Prostate gland (tissue), 2 donors: Measurements from ENCODE around the gene FNBP1. TPM values are rescaled to one million over a fixed set of nuclear protein-coding genes. Genes with fewer than 3 reads are reported as not detected.

Source experiments
- DNase-seq: peaks from one replicate; pipeline ENCODE4 v3.0.0-alpha.2; 2019; ENCODE audit warnings: low spot score
- H3K27ac ChIP-seq, 2 donors: fragments of 200-600 bp; sonication (generic); 2 replicates each; pipeline ENCODE4 v1.5.1; 2017 to 2019
- H3K27me3 ChIP-seq: fragments of 200-600 bp; sonication (generic); replicated peaks from 2 replicates; pipeline ENCODE4 v1.5.1; 2019; ENCODE audit not compliant: insufficient read depth
- H3K36me3 ChIP-seq, 2 donors: fragments of 200-600 bp; sonication (generic); 1 replicate in 1 of 2; 2 replicates in 1 of 2; pipeline versions ENCODE4 v1.5.1 to v1.8.1; 2017 to 2019
- H3K4me1 ChIP-seq: fragments of 200-600 bp; sonication (generic); replicated peaks from 2 replicates; pipeline ENCODE4 v1.5.1; 2019
- H3K4me3 ChIP-seq, 2 donors: fragments of 200-600 bp; sonication (generic); 2 replicates each; pipeline ENCODE4 v1.5.1; 2017 to 2019
- H3K9me3 ChIP-seq: fragments of 200-600 bp; sonication (generic); 2 replicates; pipeline ENCODE4 v1.5.1; 2017
- POLR2A ChIP-seq: fragments of 450-650 bp; IDR thresholded peaks from one replicate; pipeline ENCODE4 v1.6.1; 2016; ENCODE audit warnings: antibody characterized with exemption, mild to moderate bottlenecking
- POLR2AphosphoS5 ChIP-seq: sonication (generic); formaldehyde crosslinking; IDR thresholded peaks from one replicate; pipeline ENCODE4 v1.6.1; 2017; ENCODE audit warnings: antibody characterized with exemption
- WGBS: methylation state at CpG from one replicate; pipeline ENCODE4 v1.1.5; 2018; 5-methylcytosine and 5-hydroxymethylcytosine counted together
- intact Hi-C: fragments of 100-400 bp; cut with DNase I; formaldehyde crosslinking; loops from one replicate; pipeline ENCODE4 v1.14.2; 2022
- total RNA-seq, 2 donors: library from RNA; depleted of rRNA; stranded (reverse); fragments of >200 nt; gene quantifications; one replicate each; pipeline ENCODE4 v1.1.0, GENCODE V29; 2016
- TF ChIP-seq, protein P1 (sequence below), 4 experiments: fragments of 200-600 bp in 2 of 4; fragments of 450-650 bp in 2 of 4; sonication (generic) in 2 of 4; IDR thresholded peaks; 1 replicate in 3 of 4; 2 replicates in 1 of 4; pipeline ENCODE4 v1.5.1; 2016 to 2019; ENCODE audit warnings: antibody characterized with exemption in 4 of 4, mild to moderate bottlenecking in 2 of 4, moderate library complexity in 2 of 4

Gene FNBP1
- total RNA-seq, 2 donors from 2014 or later = 34.6 to 93.7 TPM

DNA sequence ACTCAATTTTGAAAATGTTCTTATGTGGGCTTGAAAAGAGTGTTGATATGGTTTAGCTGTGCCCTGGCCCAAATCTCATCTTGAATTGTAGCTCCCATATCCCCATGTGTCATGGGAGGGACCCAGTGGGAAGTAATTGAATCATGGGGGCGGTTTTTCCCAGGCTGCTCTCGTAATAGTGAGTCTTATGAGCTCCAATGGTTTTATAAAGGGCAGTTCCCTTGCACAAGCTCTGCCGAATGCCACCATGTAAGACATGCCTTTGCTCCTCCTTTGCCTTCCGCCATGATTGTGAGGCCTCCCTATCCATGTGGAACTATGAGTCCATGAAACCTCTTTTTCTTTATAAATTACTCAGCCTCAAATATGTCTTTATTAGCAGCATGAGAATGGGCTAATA, 136.7 kb downstream of the FNBP1 start:
- intact Hi-C loops = no loop called here

DNA sequence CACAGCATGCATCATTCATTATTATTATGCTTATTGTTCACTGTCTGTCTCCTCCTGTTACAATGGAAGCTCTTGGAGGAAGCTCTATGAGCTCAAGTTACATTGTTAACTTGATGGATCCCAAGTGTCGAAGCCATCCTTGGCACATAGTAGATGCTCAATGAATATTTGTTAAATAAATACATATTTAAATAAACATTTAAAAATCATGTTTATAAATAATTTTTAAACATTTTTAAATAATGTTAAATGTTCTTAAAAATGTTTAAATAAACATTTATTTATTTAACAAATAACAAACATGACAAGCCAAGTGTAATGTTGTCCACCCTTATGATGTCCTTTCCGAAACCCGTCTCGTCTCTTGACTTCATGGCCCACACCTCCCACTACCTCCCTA, 138.3 kb downstream of the FNBP1 start:
- Histone ChIP-seq H3K9me3 (no peaks in the 10 kb centered on the region), H3K4me1 (no peaks in the 10 kb centered on the region), H3K27me3 (no peaks in the 10 kb centered on the region), H3K36me3 (peaks cover 0 to 6% of the 10 kb centered on the region in 2 donors), H3K27ac (no peak overlapping the region), H3K4me3 (no peak overlapping the region)
- TF ChIP-seq POLR2AphosphoS5 (no peak), POLR2A (no peak)
- TF ChIP-seq, protein P1, sequence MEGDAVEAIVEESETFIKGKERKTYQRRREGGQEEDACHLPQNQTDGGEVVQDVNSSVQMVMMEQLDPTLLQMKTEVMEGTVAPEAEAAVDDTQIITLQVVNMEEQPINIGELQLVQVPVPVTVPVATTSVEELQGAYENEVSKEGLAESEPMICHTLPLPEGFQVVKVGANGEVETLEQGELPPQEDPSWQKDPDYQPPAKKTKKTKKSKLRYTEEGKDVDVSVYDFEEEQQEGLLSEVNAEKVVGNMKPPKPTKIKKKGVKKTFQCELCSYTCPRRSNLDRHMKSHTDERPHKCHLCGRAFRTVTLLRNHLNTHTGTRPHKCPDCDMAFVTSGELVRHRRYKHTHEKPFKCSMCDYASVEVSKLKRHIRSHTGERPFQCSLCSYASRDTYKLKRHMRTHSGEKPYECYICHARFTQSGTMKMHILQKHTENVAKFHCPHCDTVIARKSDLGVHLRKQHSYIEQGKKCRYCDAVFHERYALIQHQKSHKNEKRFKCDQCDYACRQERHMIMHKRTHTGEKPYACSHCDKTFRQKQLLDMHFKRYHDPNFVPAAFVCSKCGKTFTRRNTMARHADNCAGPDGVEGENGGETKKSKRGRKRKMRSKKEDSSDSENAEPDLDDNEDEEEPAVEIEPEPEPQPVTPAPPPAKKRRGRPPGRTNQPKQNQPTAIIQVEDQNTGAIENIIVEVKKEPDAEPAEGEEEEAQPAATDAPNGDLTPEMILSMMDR (IDR thresholded peaks at IDR 0.05) = no peak
- intact Hi-C loops = no loop called here
- no peak for DNase-seq
- WGBS = 93% methylated on average over 4 of the region's 4 CpGs

More for the DNA sequence above, 136.7 kb downstream of the FNBP1 start:
- Histone ChIP-seq H3K9me3 (no peaks in the 10 kb centered on the region), H3K36me3 (no peaks in the 10 kb centered on the region), H3K27ac (no peak overlapping the region), H3K4me3 (no peak overlapping the region), H3K27me3 (no peaks in the 10 kb centered on the region), H3K4me1 (no peaks in the 10 kb centered on the region)
- TF ChIP-seq, protein P1 (IDR thresholded peaks at IDR 0.05) = no peak
- TF ChIP-seq POLR2AphosphoS5 (no peak), POLR2A (no peak)
- no peak for DNase-seq
- 97% methylated on average over 4 of the region's 4 CpGs for WGBS

DNA sequence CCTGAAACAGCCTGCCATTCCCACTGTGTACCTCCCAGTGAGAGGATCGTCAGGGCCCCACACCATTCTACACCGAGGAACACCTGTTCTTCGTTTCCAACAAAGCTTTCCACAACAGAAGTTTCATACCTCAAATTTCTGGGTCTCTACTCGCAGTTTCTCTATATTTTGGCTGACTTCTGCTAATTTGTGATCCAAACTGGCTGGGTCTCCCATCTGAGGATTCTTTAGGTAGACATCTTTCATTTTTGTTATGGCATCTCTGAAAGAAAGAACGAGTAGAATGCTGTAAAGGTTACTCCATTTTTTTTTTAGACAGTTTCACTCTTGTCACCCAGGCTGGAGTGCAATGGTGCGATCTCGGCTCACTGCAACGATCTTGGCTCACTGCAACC, 140.3 kb downstream of the FNBP1 start:
- H3K36me3 ChIP-seq = peaks cover 0 to 12% of the 10 kb centered on the region in 2 donors
- 85% methylated on average over 8 of the region's 8 CpGs for WGBS
- H3K9me3 ChIP-seq = no peaks in the 10 kb centered on the region
- DNase-seq = no peak
- H3K27me3 ChIP-seq = no peaks in the 10 kb centered on the region
- no peak overlapping the region for H3K27ac ChIP-seq
- H3K4me1 ChIP-seq = no peaks in the 10 kb centered on the region
- intact Hi-C loops = no loop called here
- TF ChIP-seq POLR2A (no peak), POLR2AphosphoS5 (no peak)
- TF ChIP-seq, protein P1 (IDR thresholded peaks at IDR 0.05) = no peak
- H3K4me3 ChIP-seq = no peak overlapping the region

DNA sequence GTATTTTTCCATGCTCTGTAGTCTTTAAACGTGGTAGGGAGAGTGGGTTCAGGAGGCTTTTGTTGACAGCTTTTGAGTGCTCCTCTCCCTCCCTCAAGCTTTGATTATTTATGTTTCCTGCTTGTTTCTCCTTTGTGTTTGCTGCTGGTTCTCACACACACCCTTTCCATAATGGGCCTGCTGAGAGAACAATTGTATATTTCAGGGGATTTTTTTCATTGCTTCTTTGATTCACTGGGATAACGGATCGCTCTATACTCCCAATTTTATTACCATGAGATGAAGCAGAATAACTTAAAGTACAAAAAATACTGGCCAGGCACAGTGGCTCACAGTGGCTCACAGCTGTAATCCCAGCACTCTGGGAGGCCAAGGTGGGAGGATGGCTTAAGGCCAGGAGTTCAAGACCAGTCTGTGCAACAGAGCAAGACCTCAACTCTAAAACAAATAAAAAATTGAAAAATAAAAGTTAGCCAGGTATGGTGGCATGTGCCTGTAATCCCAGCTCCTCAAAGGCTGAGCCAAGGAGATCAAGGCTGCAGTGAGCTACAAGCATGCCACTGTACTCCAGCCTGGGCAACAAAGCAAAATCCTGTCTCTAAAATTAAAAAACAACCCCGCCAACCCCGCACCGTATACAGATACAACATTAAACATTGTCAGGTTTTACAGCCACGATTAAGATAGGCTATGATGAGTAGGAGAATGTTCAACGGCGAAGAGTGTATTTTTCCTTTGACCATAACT, 140.8 kb downstream of the FNBP1 start:
- no peak overlapping the region for H3K27ac ChIP-seq
- WGBS = 85% methylated on average over 9 of the region's 9 CpGs
- intact Hi-C loops = no loop called here

More for the DNA sequence above, 140.8 kb downstream of the FNBP1 start:
- DNase-seq = no peak
- no peaks in the 10 kb centered on the region for H3K9me3 ChIP-seq
- no peak overlapping the region for H3K4me3 ChIP-seq
- peaks cover 0 to 12% of the 10 kb centered on the region in 2 donors for H3K36me3 ChIP-seq
- no peaks in the 10 kb centered on the region for H3K27me3 ChIP-seq
- H3K4me1 ChIP-seq = no peaks in the 10 kb centered on the region
- TF ChIP-seq, protein P1 (IDR thresholded peaks at IDR 0.05) = no peak
- no peak for TF ChIP-seq POLR2A
- no peak for TF ChIP-seq POLR2AphosphoS5
